HG02981 (cell line): ENCODE data around the gene EMID1.

ENCODE experiments used
- ATAC-seq: cut with Tn5 transposase; IDR thresholded peaks from one replicate; pipeline ENCODE4 v1.9.1; 2021; ENCODE audit warnings: mild to moderate bottlenecking, moderate library complexity; ENCODE audit not compliant: unreplicated experiment

EMID1 gene

GRCh38 chr22:29194184-29194583, 11.5 kb upstream of the EMID1 start:
- no peak for ATAC-seq

- no peak for ATAC-seq
These were observed 10.4 kb upstream of the EMID1 start for GRCh38 chr22:29195118-29195963.

GRCh38 chr22:29195964-29196666, 9.6 kb upstream of the EMID1 start:
- no peak for ATAC-seq

GRCh38 chr22:29197096-29197495, 8.6 kb upstream of the EMID1 start:
- ATAC-seq: no peak

GRCh38 chr22:29198240-29198639, 7.5 kb upstream of the EMID1 start:
- no peak for ATAC-seq

GRCh38 chr22:29199702-29200400, 5.8 kb upstream of the EMID1 start:
- ATAC-seq: no peak

- no peak for ATAC-seq
These were observed 4.8 kb upstream of the EMID1 start for GRCh38 chr22:29200901-29201300.

- ATAC-seq: no peak
These were observed 3.9 kb upstream of the EMID1 start for GRCh38 chr22:29201782-29202181.

- ATAC-seq: peak; percentile 72
These were observed 3.2 kb upstream of the EMID1 start for GRCh38 chr22:29202212-29203192.

- no peak for ATAC-seq
These were observed 1.9 kb upstream of the EMID1 start for GRCh38 chr22:29203488-29204454.

- no peak for ATAC-seq
These were observed 1.1 kb upstream of the EMID1 start for GRCh38 chr22:29204455-29205183.

GRCh38 chr22:29205252-29205593, 473 bp upstream of the EMID1 start:
- ATAC-seq: no peak

GRCh38 chr22:29206372-29207242, 911 bp downstream of the EMID1 start:
- ATAC-seq: no peak

GRCh38 chr22:29207243-29207550, 1.5 kb downstream of the EMID1 start:
- ATAC-seq: no peak

- ATAC-seq: no peak
These were observed 2.1 kb downstream of the EMID1 start for GRCh38 chr22:29207562-29208501.

GRCh38 chr22:29208502-29208862, 2.8 kb downstream of the EMID1 start:
- no peak for ATAC-seq
